OCI-LY1 (cell line): ENCODE data around the gene CALR3.
A peak's percentile ranks its signal among the peaks of the same experiment; 100 is the strongest.

Experiments
- H2AFZ ChIP-seq: fragments of 200-600 bp; sonication (generic), shearing (Covaris generic); 2 replicates; pipeline ENCODE4 v1.6.0; 2014; ENCODE audit warnings: antibody characterized with exemption, mild to moderate bottlenecking, low read length
- H3F3A ChIP-seq: fragments of 200-600 bp; sonication (generic), shearing (Covaris generic); 2 replicates; pipeline ENCODE4 v1.6.0; 2014; ENCODE audit warnings: mild to moderate bottlenecking, antibody characterized with exemption, low read length, moderate library complexity; ENCODE audit not compliant: insufficient read depth
- H3K27ac ChIP-seq: fragments of 200-600 bp; sonication (generic); 2 replicates; pipeline ENCODE4 v1.5.1; 2014; ENCODE audit warnings: low read length, mixed run types, mild to moderate bottlenecking, low read depth; ENCODE audit not compliant: poor library complexity, severe bottlenecking
- H3K27me3 ChIP-seq: fragments of 200-600 bp; sonication (generic); 2 replicates; pipeline ENCODE4 v1.6.0; 2014; ENCODE audit warnings: antibody characterized with exemption, mild to moderate bottlenecking, low read length, moderate library complexity; ENCODE audit not compliant: insufficient read depth
- H3K36me3 ChIP-seq: fragments of 200-600 bp; sonication (generic); 2 replicates; pipeline ENCODE4 v1.6.1; 2014; ENCODE audit warnings: mild to moderate bottlenecking, antibody characterized with exemption, low read length, moderate library complexity, mixed read lengths; ENCODE audit not compliant: insufficient read depth
- H3K4me1 ChIP-seq: fragments of 200-600 bp; sonication (generic); 2 replicates; pipeline ENCODE4 v1.5.1; 2014; ENCODE audit warnings: mild to moderate bottlenecking, low read length, moderate library complexity; ENCODE audit not compliant: insufficient read depth, severe bottlenecking
- H3K4me2 ChIP-seq: fragments of 200-600 bp; sonication (generic), shearing (Covaris generic); 2 replicates; pipeline ENCODE4 v1.6.1; 2014; ENCODE audit warnings: low read length
- H3K4me3 ChIP-seq: fragments of 200-600 bp; sonication (generic); 2 replicates; pipeline ENCODE4 v1.5.1; 2014; ENCODE audit warnings: low read length, low read depth, mild to moderate bottlenecking, mixed read lengths; ENCODE audit not compliant: poor library complexity, severe bottlenecking
- H3K79me2 ChIP-seq: fragments of 200-600 bp; shearing (Covaris generic); 2 replicates; pipeline ENCODE4 v1.6.1; 2016; ENCODE audit warnings: mixed run types, low read length, mixed read lengths; ENCODE audit not compliant: insufficient read depth
- H3K9ac ChIP-seq: fragments of 200-600 bp; sonication (generic), shearing (Covaris generic); 2 replicates; pipeline ENCODE4 v1.6.1; 2014; ENCODE audit warnings: mild to moderate bottlenecking, low read length, mixed read lengths
- H3K9me2 ChIP-seq: fragments of 200-600 bp; sonication (generic), shearing (Covaris generic); 2 replicates; pipeline ENCODE4 v1.6.1; 2014; ENCODE audit warnings: low read depth, mild to moderate bottlenecking, low read length, mixed read lengths
- H3K9me3 ChIP-seq: fragments of 200-600 bp; shearing (Covaris generic); 2 replicates; pipeline ENCODE4 v1.6.1; 2014; ENCODE audit warnings: low read length, mixed read lengths
- H4K20me1 ChIP-seq: fragments of 200-600 bp; sonication (generic), shearing (Covaris generic); 2 replicates; pipeline ENCODE4 v1.6.0; 2016; ENCODE audit warnings: mild to moderate bottlenecking, low read length; ENCODE audit not compliant: insufficient read depth
- CTCF ChIP-seq: fragments of 200-600 bp; sonication (generic), shearing (Covaris generic); IDR thresholded peaks from 2 replicates; pipeline ENCODE4 v1.5.1; 2017; ENCODE audit warnings: mild to moderate bottlenecking, antibody characterized with exemption, low read length, moderate library complexity, mixed read lengths
- EZH2 ChIP-seq: fragments of 200-600 bp; sonication (generic), shearing (Covaris generic); IDR thresholded peaks from 2 replicates; pipeline ENCODE4 v1.8.0; 2017; ENCODE audit warnings: borderline replicate concordance, mixed run types, mild to moderate bottlenecking, antibody characterized with exemption, low read length, moderate library complexity, mixed read lengths

The CALR3 gene

GRCh38 chr19:16462757-16463250 lies 33.2 kb downstream of the CALR3 start:
- H4K20me1 ChIP-seq: no peaks in the 10 kb centered on the region
- no peak for TF ChIP-seq EZH2
- no peak overlapping the region for H3K4me2 ChIP-seq
- H3F3A ChIP-seq: no peaks in the 10 kb centered on the region
- H3K27me3 ChIP-seq: no peaks in the 10 kb centered on the region
- H3K9ac ChIP-seq: no peak overlapping the region
- peak overlapping the region; percentile 78 for H3K27ac ChIP-seq
- H2AFZ ChIP-seq: no peak overlapping the region
- H3K36me3 ChIP-seq: peaks cover 12% of the 10 kb centered on the region
- no peaks in the 10 kb centered on the region for H3K9me3 ChIP-seq
- peaks cover 74% of the 10 kb centered on the region for H3K4me1 ChIP-seq
- H3K4me3 ChIP-seq: no peak overlapping the region
- no peaks in the 10 kb centered on the region for H3K9me2 ChIP-seq
- H3K79me2 ChIP-seq: peaks cover 96% of the 10 kb centered on the region

- H3K27ac ChIP-seq: peak overlapping the region; percentile 78
- H3F3A ChIP-seq: no peaks in the 10 kb centered on the region
- peaks cover 74% of the 10 kb centered on the region for H3K4me1 ChIP-seq
- no peaks in the 10 kb centered on the region for H3K9me2 ChIP-seq
- H3K36me3 ChIP-seq: peaks cover 12% of the 10 kb centered on the region
- no peak overlapping the region for H3K9ac ChIP-seq
- H4K20me1 ChIP-seq: no peaks in the 10 kb centered on the region
- H3K79me2 ChIP-seq: peaks cover 94% of the 10 kb centered on the region
- no peak overlapping the region; the same call in 1 of the 2 replicates for H3K4me2 ChIP-seq
- no peak overlapping the region for H2AFZ ChIP-seq
- TF ChIP-seq EZH2 (no peak), CTCF (no peak)
- no peaks in the 10 kb centered on the region for H3K9me3 ChIP-seq
- no peak overlapping the region for H3K4me3 ChIP-seq
- no peaks in the 10 kb centered on the region for H3K27me3 ChIP-seq
Measured at GRCh38 chr19:16461630-16462051, 34.3 kb downstream of the CALR3 start.

- H3K9me2 ChIP-seq: no peaks in the 10 kb centered on the region
- H3K27ac ChIP-seq: peak overlapping the region; percentile 77
- H3K79me2 ChIP-seq: peaks cover 94% of the 10 kb centered on the region
- no peaks in the 10 kb centered on the region for H4K20me1 ChIP-seq
- no peaks in the 10 kb centered on the region for H3F3A ChIP-seq
- H3K9me3 ChIP-seq: no peaks in the 10 kb centered on the region
- no peak overlapping the region for H3K4me3 ChIP-seq
- no peaks in the 10 kb centered on the region for H3K27me3 ChIP-seq
- TF ChIP-seq EZH2: no peak
- TF ChIP-seq CTCF: no peak
- peaks cover 75% of the 10 kb centered on the region for H3K4me1 ChIP-seq
- H3K36me3 ChIP-seq: peaks cover 10% of the 10 kb centered on the region
- H2AFZ ChIP-seq: no peak overlapping the region
- peak overlapping the region; percentile 26; the same call in 1 of the 2 replicates for H3K9ac ChIP-seq
- no peak overlapping the region; the same call in 1 of the 2 replicates for H3K4me2 ChIP-seq
Measured at GRCh38 chr19:16460454-16460853, 35.5 kb downstream of the CALR3 start.

GRCh38 chr19:16459680-16460079 lies 36.3 kb downstream of the CALR3 start:
- Histone ChIP-seq H3K36me3 (peaks cover 4% of the 10 kb centered on the region; the same call in 1 of the 2 replicates), H3K9me3 (no peaks in the 10 kb centered on the region), H3K79me2 (peaks cover 94% of the 10 kb centered on the region), H3K27ac (peak overlapping the region; percentile 77), H3K4me1 (peaks cover 76% of the 10 kb centered on the region), H3K9me2 (no peaks in the 10 kb centered on the region), H3K27me3 (no peaks in the 10 kb centered on the region), H4K20me1 (no peaks in the 10 kb centered on the region), H2AFZ (no peak overlapping the region), H3K4me3 (peak overlapping the region; percentile 48), H3K9ac (no peak overlapping the region), H3F3A (no peaks in the 10 kb centered on the region), H3K4me2 (peak overlapping the region; percentile 74; the same call in 1 of the 2 replicates)
- no peak for TF ChIP-seq EZH2
- TF ChIP-seq CTCF: no peak
